NCI-H1092 (cell line): ENCODE results near the gene HAGHL.

ENCODE experiments used
- DNase-seq: peaks from one replicate; lab custom pipeline; 2025; lab: John Stamatoyannopoulos, UW

Gene HAGHL

DNA sequence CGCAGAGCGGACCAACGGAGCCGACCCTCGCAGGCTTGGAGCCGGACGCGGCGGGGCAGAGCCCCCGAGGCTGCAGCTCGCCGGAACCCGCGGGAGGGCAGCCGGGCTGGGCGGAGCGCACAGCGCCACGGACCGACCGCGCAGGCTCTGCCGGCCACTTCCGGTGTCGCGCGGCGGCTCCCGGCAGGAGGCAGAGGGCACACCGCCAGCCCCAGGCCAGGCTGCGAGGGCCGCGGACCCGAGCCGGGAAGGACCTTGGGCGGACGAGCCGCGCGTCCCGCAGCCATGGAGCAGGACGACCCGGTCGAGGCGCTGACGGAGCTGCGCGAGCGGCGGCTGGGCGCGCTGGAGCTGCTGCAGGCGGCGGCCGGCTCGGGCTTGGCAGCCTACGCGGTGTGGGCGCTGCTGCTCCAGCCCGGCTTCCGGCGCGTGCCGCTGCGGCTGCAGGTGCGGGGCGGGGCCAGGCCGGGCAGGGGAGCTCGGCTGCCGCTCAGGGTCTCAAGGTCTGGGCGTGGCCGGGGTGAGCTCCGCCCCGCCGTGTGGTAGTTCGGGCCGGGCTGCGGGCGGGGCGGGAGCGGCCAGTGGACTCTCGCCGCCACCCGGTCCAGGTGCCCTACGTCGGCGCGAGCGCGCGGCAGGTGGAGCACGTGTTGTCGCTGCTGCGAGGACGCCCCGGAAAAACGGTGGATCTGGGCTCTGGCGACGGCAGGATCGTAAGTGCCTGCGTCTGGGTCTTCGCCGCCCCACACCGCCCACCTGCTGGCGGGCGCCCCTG lies 5.7 kb upstream of the HAGHL start, which contains the start of gene ANTKMT:
TSS of gene ANTKMT (plus strand) at position 157 of the 775 bp plus-strand sequence. CDS start at position 286, 129 bp downstream.
- peak; percentile 83 for DNase-seq

DNA sequence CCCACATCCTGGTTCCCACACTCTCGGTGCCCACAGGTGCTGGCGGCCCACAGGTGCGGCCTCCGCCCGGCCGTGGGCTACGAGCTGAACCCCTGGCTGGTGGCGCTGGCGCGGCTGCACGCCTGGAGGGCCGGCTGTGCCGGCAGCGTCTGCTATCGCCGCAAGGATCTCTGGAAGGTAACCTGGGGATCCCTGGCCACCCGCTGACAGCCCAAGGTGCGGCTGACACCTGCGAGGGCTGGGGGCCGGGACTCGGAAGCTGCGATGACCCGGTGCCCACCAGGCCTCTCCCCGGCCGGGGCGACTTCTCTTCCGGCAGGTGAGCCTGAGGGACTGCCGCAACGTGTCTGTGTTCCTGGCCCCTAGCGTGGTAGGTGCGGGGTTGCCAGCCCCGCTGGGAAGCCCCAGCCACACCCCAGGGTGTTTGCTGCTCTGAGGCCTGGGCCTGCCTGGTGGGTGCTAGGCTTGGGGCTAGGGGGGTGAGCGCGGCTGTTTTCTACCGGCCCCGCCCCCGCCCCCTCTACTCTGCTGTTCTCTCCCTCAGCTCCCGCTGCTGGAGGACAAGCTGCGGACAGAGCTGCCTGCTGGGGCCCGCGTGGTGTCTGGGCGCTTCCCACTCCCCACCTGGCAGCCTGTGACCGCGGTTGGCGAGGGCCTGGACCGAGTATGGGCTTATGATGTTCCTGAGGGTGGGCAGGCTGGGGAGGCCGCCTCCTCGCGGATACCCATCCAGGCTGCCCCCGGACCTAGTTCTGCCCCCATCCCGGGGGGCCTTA lies 5.0 kb upstream of the HAGHL start:
- no peak for DNase-seq

DNA sequence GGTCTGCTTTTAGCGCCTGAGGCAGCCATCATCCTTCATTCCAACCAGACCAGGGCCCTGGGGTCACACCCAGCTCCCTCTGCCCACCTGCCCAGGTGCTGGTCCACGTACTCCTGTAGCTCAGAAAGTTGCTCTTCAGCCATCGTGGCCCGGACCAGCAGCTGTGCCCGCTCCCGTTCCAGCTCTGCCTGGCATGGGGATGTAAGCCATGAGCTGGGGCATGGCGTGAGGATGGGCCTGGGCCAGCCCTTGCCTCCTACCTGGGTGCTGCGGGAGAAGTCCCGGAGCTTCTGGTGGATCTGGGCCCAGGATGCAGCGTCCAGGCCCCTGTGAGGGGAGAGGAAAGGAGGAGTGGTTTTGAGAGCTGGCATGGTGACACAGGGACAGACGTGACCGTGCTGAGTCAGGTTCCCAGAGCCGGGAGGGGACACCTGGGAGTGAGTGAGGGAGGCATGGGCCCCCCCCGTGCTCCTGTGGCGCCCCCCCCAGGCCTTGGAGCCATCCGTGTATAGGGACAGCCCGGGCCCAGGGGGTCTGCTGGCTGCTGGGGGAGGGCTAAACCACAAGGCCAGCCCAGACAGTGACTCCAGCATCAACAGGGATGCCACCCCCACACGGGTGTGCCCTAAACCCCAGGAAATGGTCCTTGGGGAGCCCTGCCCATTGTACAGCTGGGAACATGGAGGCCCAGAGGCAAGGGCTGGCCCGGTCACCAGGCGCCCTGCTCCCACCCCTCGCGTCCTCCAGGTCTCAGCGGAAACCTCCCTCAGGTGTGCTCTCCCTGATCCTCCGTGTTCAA lies 3.9 kb upstream of the HAGHL start:
- no peak for DNase-seq

DNA sequence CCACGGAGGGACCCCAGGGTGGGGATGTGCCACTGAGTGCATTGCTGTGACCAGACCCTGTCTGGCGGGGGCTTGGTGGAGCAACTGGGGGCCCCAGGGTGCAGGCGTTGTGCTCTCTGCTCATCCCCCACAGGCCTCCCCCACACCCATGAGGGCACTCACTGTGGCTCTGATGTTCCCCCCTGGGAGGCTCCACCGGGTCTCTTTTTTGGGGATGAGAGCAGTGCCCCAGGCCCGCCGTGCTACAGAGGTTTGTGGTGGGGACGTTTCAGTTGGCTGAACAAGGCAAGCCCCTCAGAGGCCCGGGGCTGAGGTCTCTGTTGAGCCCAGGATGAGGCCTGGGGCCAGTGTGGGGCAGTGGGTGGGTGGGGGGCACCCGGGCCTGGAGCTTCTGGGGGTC lies 3.2 kb upstream of the HAGHL start:
- DNase-seq, result no peak

DNA sequence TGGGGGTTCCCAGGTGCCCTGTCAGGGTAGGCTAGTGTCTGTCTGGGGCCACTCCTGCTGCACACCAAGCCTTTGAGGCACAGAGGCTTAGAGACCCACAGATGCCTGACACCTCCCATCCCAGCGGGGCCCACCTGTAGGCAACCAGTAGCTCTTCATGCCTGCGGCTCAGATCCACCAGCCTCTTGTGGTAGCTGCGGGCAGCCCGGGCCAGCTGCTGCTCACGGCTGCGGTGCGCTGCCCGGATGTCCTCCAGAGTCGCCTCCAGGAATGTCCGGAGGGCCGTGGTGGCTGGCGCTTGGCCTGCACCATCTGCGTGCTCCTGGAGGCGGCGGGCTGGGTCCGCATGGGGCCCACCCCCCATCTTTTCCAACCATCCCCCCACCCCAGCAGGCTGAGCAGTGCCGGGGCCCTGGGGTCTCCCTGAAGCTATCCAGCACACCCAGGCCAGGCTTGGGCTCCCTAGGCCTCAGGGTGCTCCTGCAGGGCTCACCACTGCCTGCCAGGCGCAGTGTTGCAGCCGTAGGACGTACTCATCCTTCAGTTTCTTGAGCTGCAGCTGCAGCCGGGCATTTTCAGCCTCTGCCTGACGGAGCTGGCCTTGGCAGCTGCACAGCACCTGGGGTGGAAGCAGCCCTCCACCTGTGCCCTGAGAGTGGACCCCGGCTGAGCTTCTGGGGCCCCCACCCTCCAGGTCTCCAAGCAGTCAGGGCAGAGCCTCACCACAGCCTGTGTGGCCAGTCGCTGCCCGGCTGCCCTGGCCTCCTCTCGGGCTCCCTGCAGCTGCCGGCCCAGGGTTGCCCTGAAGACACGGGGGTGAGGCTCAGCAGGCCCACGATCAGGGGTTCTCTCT lies 2.5 kb upstream of the HAGHL start:
- DNase-seq, result no peak

DNA sequence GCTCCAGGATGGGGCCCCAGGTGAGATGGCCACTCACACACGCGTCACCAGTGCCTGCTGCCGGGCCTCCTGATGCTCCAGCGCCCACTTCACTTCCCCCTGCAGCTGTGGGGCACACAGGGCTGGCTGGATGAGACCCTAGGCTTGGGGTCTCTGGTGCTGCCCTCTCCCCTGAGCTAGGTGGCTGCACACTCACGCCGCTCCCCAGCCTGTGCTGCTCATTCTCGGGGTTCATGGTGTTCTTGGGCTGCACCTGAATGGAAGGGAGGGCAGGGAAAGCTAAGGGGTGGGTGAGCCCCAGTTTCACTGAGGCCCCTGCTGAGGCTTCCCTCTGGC lies 1.9 kb upstream of the HAGHL start:
- no peak for DNase-seq

DNA sequence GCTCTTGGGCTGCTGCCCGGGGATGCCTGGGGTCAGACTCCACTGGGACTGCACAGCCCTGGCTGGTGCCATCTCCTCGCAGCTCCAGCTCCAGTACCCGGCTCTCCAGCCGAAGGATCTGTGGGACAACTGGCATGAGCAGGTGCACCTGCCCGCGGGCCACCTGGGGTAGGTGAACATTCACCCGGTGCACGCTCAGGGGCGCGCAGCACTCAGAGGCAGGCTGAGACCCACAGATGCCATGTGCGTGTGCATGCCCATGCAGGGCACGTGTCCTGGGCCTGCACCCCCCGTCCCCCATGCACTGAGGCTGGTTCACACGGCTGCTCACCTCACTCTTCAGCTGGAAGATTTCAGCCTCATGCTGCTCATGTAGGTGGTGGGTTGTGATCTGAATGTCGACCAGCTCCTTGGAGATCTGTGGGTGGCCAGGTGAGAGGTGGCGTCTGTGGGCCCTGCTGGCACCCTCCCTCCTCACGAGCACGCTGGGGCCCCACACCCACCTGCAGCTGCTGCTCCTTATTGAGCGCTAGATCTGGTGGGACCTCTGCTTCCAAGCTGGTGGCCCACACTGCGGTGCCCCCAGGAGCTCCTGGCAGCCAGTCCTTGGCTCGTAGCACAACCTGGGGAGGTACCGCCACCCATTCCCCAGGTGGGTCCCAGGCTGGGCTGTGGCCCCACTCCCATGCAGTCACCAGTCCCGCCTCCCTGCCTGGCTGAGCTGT lies 1.3 kb upstream of the HAGHL start:
- DNase-seq, result no peak

DNA sequence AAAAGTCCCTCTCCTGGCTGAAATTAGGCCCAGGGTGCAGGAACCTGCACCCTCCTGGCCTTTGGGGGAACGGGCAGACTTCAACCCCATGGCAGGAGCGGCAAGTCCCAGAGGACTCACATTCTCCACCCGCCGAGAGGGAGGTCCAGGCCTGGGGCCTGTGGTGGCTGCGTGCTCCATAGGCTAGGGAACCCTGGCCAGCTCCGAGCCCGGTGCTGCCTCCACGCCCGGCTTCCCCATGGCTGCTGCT lies 793 bp upstream of the HAGHL start:
- no peak for DNase-seq

DNA sequence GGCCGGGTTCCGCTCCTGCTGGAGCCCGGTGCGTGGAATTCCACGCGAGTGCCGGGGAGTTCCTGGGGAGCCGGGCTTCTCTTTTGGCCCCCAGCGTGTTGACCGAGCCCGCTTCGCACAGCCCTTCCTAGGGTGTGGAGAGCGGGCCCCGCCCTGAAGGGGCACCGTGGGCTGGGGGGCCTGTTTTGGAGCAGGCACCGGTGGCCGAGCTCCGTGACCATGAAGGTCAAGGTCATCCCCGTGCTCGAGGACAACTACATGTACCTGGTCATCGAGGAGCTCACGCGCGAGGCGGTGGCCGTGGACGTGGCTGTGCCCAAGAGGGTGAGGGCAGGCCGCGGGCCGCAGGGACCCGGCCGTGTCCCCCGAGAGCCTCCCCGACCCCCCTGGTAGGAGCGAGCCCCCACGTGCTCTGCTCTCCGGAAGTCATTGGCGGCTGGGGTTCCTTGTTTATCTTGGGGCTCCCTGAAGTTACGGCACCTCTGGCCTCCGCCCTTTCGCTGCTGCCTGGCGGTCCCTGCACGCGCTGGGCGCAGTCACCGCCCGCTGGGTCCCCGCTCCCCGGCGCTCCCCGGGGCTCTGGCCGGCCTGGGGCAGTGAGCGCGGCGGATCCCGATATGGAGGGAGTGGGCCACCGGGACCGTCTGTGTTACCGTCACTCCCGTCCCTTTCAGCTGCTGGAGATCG lies 528 bp downstream of the HAGHL start:
- DNase-seq, result no peak

DNA sequence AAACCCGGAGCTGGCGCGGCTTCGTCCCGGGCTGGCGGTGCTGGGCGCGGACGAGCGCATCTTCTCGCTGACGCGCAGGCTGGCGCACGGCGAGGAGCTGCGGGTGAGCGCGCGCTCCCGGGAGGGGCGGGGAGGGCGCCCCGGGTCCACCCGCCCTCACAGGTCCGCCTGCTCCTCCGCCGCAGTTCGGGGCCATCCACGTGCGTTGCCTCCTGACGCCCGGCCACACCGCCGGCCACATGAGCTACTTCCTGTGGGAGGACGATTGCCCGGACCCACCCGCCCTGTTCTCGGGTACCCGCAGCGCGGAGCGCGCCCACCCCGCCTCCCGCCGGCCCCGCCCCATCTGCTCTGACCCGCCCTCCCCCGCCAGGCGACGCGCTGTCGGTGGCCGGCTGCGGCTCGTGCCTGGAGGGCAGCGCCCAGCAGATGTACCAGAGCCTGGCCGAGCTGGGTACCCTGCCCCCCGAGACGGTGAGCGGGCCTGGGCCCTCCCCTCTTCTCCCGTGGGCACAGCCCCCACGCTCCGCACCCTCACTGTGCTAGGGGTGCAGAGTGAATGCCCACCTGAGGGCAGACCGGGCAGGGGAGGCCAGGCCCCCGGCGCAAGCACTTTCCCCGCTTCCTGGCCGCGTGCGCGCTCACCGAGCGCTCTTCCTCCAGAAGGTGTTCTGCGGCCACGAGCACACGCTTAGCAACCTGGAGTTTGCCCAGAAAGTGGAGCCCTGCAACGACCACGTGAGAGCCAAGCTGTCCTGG lies 1.4 kb downstream of the HAGHL start:
- no peak for DNase-seq

DNA sequence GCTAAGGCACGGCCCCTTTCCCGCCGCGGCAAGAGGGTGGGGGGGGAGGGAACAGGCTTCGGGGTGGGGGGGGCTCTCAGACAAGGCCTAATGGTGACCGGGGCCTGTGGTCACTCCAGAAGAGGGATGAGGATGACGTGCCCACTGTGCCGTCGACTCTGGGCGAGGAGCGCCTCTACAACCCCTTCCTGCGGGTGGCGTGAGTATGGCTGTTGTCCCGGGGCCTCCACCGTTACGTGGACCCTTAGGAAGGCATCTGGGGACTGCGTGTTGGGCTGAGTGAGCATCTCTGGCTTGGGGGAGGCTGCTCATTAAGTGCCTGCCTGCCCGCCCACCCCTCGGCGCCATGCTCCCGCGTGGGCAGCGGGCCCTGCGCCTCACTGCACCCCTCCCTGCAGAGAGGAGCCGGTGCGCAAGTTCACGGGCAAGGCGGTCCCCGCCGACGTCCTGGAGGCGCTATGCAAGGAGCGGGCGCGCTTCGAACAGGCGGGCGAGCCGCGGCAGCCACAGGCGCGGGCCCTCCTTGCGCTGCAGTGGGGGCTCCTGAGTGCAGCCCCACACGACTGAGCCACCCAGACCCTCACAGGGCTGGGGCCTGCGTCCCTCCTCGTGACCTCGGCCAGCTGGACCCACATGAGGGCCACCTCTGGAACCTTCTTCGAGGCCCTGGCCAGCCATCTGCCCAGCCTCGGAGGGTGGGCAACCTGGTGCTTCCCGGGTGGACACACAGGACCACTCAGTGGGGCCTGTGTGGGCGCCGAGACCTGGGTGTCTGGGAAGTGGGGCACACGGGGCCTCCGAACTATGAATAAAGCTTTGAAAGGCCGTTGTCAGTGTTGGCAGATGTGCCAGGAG lies 2.2 kb downstream of the HAGHL start:
- DNase-seq, result no peak

DNA sequence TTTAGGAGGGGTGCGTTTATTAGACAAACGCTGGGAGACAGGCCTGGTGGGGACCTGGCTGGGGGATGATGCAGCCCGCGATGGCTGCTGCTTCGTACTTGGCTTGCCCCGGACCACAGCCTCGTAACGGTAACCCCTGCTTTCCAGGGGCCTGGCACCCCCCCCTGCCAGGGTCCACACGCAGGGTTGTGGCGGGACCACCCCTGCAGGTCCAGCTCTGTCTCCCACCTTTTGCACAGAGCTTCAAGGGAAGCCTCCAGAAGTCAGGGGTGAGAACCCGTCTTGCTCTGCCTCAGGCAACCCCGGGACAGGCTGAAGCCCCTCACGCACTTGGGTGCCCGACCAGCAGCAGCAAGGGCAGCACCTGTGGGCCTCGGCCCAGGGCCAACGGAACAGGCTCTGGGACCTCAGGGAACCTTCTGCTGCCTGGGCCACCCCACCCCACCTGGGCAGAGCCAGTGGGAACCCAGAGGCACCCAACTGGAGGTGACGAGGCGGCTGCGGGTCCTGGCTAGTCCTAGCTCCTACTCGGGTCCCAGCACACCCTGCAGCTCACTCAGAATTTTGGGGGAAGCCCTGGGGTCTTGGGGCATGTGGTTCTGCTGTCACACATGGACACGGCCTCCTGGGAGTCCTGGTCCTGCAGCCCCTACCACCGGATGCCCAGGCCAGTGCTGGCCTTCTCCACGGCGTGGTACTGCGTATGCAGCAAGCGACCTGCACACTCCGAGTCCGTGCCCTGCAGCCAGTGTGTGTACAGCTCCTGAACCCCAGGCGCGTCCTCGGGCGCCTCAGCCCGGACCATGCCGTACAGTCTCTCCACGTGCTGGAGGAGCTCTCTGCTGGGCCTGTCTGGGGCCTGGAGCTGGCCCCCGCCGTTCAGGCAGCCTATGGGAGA lies 3.1 kb downstream of the HAGHL start:
- DNase-seq, result no peak

DNA sequence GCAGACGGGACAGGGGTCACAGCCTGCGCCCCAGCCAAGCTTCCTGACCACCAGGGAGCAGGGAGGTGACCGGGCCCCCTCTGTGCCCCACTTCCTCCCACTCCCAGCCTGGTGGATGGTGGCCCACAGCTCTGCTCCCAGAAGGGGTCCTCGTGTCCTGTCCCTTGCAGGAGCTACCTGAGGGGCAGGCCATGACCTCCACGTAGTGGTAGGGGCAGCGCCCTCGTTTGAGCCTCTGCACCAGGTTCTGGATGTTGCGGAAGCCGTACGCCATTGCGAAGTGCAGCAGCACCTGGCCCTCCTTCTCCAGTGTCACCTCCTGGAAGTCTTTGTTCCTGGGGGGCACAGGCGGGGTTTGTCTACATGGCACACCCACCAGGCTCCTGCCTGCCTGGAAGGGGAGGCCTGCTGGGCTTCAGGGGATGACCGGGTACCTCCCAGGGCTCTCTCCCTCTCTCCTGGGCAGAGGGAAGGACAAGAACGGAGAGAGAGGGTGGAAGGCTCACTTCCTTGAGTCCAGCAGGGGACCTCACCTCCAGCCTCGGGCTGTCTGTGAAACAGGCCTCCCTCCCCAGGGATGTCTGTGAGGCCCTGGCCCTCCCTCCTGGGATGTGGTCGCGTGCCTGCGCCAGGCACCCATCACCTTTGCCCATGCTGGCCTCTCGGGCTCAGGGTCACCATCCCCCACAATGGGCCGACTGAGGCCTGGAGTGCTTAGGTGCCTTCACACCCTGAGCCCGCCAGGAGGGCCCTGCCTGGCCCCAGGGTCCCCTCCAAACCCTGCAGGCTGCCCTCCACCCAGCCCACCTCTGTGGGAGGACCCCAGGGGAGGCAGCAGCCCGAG lies 4.0 kb downstream of the HAGHL start:
- no peak for DNase-seq

DNA sequence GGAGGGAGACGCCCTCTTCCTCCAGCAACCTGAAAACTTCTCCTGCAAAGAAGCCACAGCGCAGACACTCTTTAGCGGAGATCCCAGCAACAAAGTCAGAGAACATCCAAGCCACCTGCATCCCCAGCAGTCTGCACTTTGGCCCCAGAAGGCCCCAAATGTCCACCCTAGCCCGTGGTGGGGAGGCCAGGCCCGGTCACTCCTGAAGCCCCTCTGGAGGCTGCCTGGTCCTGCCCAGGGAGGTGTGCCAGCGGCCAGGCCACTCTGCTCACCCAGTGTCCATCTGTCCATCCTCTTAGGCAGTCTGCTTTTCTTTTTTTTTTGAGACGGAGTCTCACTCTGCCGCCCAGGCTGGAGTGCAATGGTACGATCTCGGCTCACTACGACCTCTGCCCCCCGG lies 5.4 kb downstream of the HAGHL start:
- DNase-seq, result no peak

DNA sequence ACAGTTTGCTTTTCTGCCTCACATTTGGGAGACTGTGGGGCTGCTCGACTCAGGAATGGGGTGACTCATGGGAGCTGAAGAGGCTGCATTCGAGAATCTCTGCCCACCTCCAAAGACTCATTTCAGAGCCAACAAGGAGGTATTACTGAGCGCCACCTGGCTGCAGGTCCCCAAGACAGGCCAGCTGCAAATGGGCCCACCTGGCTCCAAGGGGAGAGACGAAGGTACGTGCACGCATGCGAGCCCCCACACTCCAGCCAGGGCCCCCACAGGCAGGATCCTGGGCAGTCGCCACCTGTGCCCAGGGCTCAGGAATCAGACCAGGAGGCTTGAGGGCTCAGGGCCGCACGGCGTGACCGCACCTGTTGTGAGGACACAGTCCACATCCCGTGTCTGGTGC lies 6.0 kb downstream of the HAGHL start:
- DNase-seq, result no peak

DNA sequence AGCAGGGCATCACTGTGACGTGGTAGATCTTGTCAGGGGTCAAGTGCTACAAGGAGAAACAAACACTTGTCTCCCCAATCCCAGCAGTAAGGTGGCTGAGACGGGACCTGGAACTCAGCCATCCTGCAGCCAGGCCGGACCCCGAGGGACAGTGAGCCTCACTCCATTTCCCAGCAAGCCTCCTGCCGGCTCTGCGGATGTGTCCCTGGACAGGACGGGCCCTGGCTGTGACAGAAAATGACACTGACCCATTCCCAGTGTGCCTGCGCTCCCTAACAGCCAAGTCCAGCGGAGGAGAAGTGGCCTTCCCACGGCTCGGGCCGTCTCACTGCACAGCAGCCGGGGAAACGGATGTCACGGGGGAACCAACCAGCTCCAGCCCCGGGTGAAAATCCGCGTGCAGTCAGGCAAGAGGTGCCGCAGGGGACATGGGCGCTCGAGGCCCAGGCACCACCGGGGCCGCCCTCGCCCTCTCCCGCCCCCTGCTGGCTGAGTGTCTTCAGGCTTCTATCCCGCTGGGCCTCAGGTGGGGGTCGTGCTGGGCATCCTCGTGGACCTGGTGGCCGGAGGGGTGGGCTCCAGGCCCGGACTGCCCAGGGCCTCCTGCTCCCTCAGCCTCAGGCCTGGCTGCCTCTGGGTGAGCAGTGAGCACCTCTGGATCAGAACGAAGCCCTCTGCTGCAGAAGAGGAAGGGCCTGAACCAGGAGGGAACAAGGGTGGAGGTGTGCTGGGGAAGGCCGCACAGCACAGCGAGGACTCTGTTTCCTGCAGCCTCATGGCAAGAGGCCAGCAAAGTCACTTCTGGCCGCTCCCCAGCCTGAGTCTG lies 6.7 kb downstream of the HAGHL start:
- no peak for DNase-seq
